GM11168 (cell line): ENCODE measurements around the gene TMOD2.
"Not testable (repeated sequence)": the region's sequence is repeated elsewhere in the genome, so short reads cannot be mapped to it uniquely, and the experiment has no call there.

ENCODE experiments used
- in situ Hi-C: fragments of 300-500 bp; cut with MboI; formaldehyde crosslinking; loops from one replicate; pipeline ENCODE4 v1.12.0; 2022; ENCODE audit warnings: low sequenced_read_pairs; ENCODE audit not compliant: unreplicated experiment

The TMOD2 gene

GRCh38 chr15:51768018-51768417 is 16.6 kb downstream of the TMOD2 start:
- in situ Hi-C loops = loop anchor here (5.0 kb wide), 1 partner anchor 131 kb away; no protein-coding TSS in a partner anchor

GRCh38 chr15:51770902-51771301 is 19.5 kb downstream of the TMOD2 start:
- in situ Hi-C loops = no loop called here

- in situ Hi-C loops = no loop called here
Observed at GRCh38 chr15:51771773-51772172, 20.4 kb downstream of the TMOD2 start.

- in situ Hi-C loops = no loop called here
Observed at GRCh38 chr15:51774916-51775315, 23.5 kb downstream of the TMOD2 start.

- in situ Hi-C loops = no loop called here
Observed at GRCh38 chr15:51775967-51776816, 24.8 kb downstream of the TMOD2 start.

GRCh38 chr15:51776952-51777569 is 25.7 kb downstream of the TMOD2 start:
- in situ Hi-C loops = no loop called here

- in situ Hi-C loops = no loop called here
Observed at GRCh38 chr15:51780636-51781035, 29.2 kb downstream of the TMOD2 start.

GRCh38 chr15:51781506-51781905 is 30.1 kb downstream of the TMOD2 start:
- in situ Hi-C loops = no loop called here

- in situ Hi-C loops = no loop called here
Observed at GRCh38 chr15:51782357-51782896, 31.0 kb downstream of the TMOD2 start.

GRCh38 chr15:51783967-51784366 is 32.6 kb downstream of the TMOD2 start:
- in situ Hi-C loops = no loop called here

- in situ Hi-C loops = not testable (repeated sequence)
Observed at GRCh38 chr15:51787130-51787529, 35.7 kb downstream of the TMOD2 start.

- in situ Hi-C loops = not testable (repeated sequence)
Observed at GRCh38 chr15:51792474-51792873, 41.1 kb downstream of the TMOD2 start.

- in situ Hi-C loops = no loop called here
Observed at GRCh38 chr15:51793521-51794305, 42.3 kb downstream of the TMOD2 start.

- in situ Hi-C loops = no loop called here
Observed at GRCh38 chr15:51796847-51797401, 45.5 kb downstream of the TMOD2 start.

- in situ Hi-C loops = no loop called here
Observed at GRCh38 chr15:51798281-51798680, 46.9 kb downstream of the TMOD2 start.

GRCh38 chr15:51799282-51800252 is 48.2 kb downstream of the TMOD2 start:
- in situ Hi-C loops = no loop called here

GRCh38 chr15:51801391-51801835 is 50.0 kb downstream of the TMOD2 start:
- in situ Hi-C loops = no loop called here

- in situ Hi-C loops = no loop called here
Observed at GRCh38 chr15:51802593-51802992, 51.2 kb downstream of the TMOD2 start.

- in situ Hi-C loops = no loop called here
Observed at GRCh38 chr15:51803965-51804364, 52.6 kb downstream of the TMOD2 start.
